Trophoblast cell (in vitro differentiated cells and primary cell): ENCODE results near the gene ORM2.

Experiments used
- DNase-seq, 2 donors: peaks; one replicate each; pipeline ENCODE4 v3.0.0-alpha.2; 2016
- H2AFZ ChIP-seq: 2 replicates; pipeline ENCODE4 v1.6.1; 2013; ENCODE audit warnings: low read length, moderate library complexity, mild to moderate bottlenecking; ENCODE audit not compliant: insufficient read depth, poor library complexity
- H2AK5ac ChIP-seq: 2 replicates; pipeline ENCODE4 v1.6.1; 2013; ENCODE audit warnings: mild to moderate bottlenecking, low read length
- H2BK120ac ChIP-seq: 2 replicates; pipeline ENCODE4 v1.6.1; 2013; ENCODE audit warnings: low read length, mild to moderate bottlenecking, moderate library complexity; ENCODE audit not compliant: insufficient read depth, poor library complexity
- H2BK12ac ChIP-seq: 2 replicates; pipeline ENCODE4 v1.6.1; 2013; ENCODE audit warnings: mild to moderate bottlenecking, low read length, moderate library complexity
- H2BK5ac ChIP-seq: 2 replicates; pipeline ENCODE4 v1.6.1; 2013; ENCODE audit warnings: low read length, low read depth, moderate library complexity, mild to moderate bottlenecking; ENCODE audit not compliant: poor library complexity
- H3K14ac ChIP-seq: 2 replicates; pipeline ENCODE4 v1.6.1; 2013; ENCODE audit warnings: mild to moderate bottlenecking, low read length
- H3K18ac ChIP-seq: 2 replicates; pipeline ENCODE4 v1.6.1; 2013; ENCODE audit warnings: mild to moderate bottlenecking, low read length
- H3K23ac ChIP-seq: 2 replicates; pipeline ENCODE4 v1.6.1; 2013; ENCODE audit warnings: low read length
- H3K27ac ChIP-seq: 2 replicates; pipeline ENCODE4 v1.5.1; 2013; ENCODE audit warnings: low read depth, mild to moderate bottlenecking, inconsistent platforms, low read length, moderate library complexity
- H3K27me3 ChIP-seq: 2 replicates; pipeline ENCODE4 v1.6.1; 2013; ENCODE audit warnings: inconsistent platforms, mild to moderate bottlenecking, low read length, moderate library complexity; ENCODE audit not compliant: insufficient read depth
- H3K36me3 ChIP-seq, 2 experiments: 1 replicate in 1 of 2; 2 replicates in 1 of 2; pipeline ENCODE4 v1.6.1; 2013; ENCODE audit warnings: low read length in 2 of 2, mild to moderate bottlenecking in 2 of 2, moderate library complexity in 1 of 2; ENCODE audit not compliant: insufficient read depth in 2 of 2, control insufficient read depth in 1 of 2
- H3K4ac ChIP-seq: 2 replicates; pipeline ENCODE4 v1.6.1; 2013; ENCODE audit warnings: low read depth, mild to moderate bottlenecking, low read length, moderate library complexity
- H3K4me1 ChIP-seq, 2 experiments: 1 replicate in 1 of 2; 2 replicates in 1 of 2; pipeline ENCODE4 v1.6.1; 2013; ENCODE audit warnings: low read length in 2 of 2, mild to moderate bottlenecking in 2 of 2, moderate library complexity in 1 of 2; ENCODE audit not compliant: insufficient read depth in 2 of 2, control insufficient read depth in 1 of 2
- H3K4me2 ChIP-seq: 2 replicates; pipeline ENCODE4 v1.6.1; 2013; ENCODE audit warnings: inconsistent platforms, mild to moderate bottlenecking, low read length, moderate library complexity
- H3K4me3 ChIP-seq: 2 replicates; pipeline ENCODE4 v1.5.1; 2013; ENCODE audit warnings: mild to moderate bottlenecking, low read depth, low read length, inconsistent platforms
- H3K79me1 ChIP-seq: one replicate; pipeline ENCODE4 v1.6.1; 2013; ENCODE audit warnings: low read length
- H3K79me2 ChIP-seq: 2 replicates; pipeline ENCODE4 v1.6.1; 2013; ENCODE audit warnings: low read length, mild to moderate bottlenecking; ENCODE audit not compliant: control insufficient read depth, insufficient read depth, poor library complexity
- H3K9ac ChIP-seq: 2 replicates; pipeline ENCODE4 v1.6.1; 2013; ENCODE audit warnings: mild to moderate bottlenecking, low read length
- H3K9me3 ChIP-seq: 2 replicates; pipeline ENCODE4 v1.6.1; 2013; ENCODE audit warnings: low read depth, mild to moderate bottlenecking, control low read depth, inconsistent platforms, low read length; ENCODE audit not compliant: insufficient read depth
- H4K12ac ChIP-seq: 2 replicates; pipeline ENCODE4 v1.6.1; 2013; ENCODE audit warnings: low read depth, mild to moderate bottlenecking, low read length, moderate library complexity
- H4K8ac ChIP-seq: 2 replicates; pipeline ENCODE4 v1.6.1; 2013; ENCODE audit warnings: low read depth, mild to moderate bottlenecking, low read length, moderate library complexity
- H4K91ac ChIP-seq: one replicate; pipeline ENCODE4 v1.6.1; 2013; ENCODE audit warnings: low read depth, mild to moderate bottlenecking, low read length, moderate library complexity
- WGBS: extraction: QIAGEN DNeasy Blood & Tissue Kit; methylation state at CpG from one replicate; pipeline ENCODE4 v1.1.7; 2013; ENCODE audit warnings: missing lambda C conversion rate; ENCODE audit not compliant: insufficient read length, insufficient coverage; ENCODE audit errors: extremely low coverage; 5-methylcytosine and 5-hydroxymethylcytosine counted together

Gene ORM2

GRCh38 chr9:114291064-114291474, 38.6 kb upstream of the ORM2 start:
- Histone ChIP-seq H2AFZ (no peak overlapping the region), H3K27ac (no peak overlapping the region), H2AK5ac (no peak overlapping the region), H3K9me3 (peaks cover 2% of the 10 kb centered on the region), H2BK12ac (no peak overlapping the region), H2BK5ac (no peak overlapping the region), H2BK120ac (no peak overlapping the region), H4K8ac (no peak overlapping the region), H3K4me2 (no peak overlapping the region), H3K79me2 (no peaks in the 10 kb centered on the region), H3K14ac (no peak overlapping the region), H3K18ac (no peak overlapping the region), H4K91ac (no peak overlapping the region), H3K4me3 (no peak overlapping the region), H3K4me1 (peaks cover 15 to 16% of the 10 kb centered on the region in 2 experiments), H3K9ac (no peak overlapping the region), H3K23ac (no peak overlapping the region), H3K4ac (no peak overlapping the region), H4K12ac (no peak overlapping the region), H3K79me1 (peaks cover 17% of the 10 kb centered on the region), H3K36me3 (peaks cover 20 to 28% of the 10 kb centered on the region in 2 experiments), H3K27me3 (no peaks in the 10 kb centered on the region)
- DNase-seq, result peak; percentile 50 to 83
- no CpG with 5 or more reads among the region's 12 CpGs for WGBS

- Histone ChIP-seq H3K27me3 (no peaks in the 10 kb centered on the region), H3K4me1 (peaks cover 15 to 16% of the 10 kb centered on the region in 2 experiments), H3K18ac (no peak overlapping the region), H2AK5ac (no peak overlapping the region), H4K8ac (no peak overlapping the region), H2BK12ac (no peak overlapping the region), H3K36me3 (peaks cover 20 to 24% of the 10 kb centered on the region in 2 experiments), H3K27ac (no peak overlapping the region), H2AFZ (no peak overlapping the region), H2BK120ac (no peak overlapping the region), H3K4me3 (no peak overlapping the region), H3K14ac (no peak overlapping the region), H3K9ac (no peak overlapping the region), H4K12ac (no peak overlapping the region), H3K4ac (no peak overlapping the region), H4K91ac (no peak overlapping the region), H3K4me2 (no peak overlapping the region), H3K79me1 (peaks cover 16% of the 10 kb centered on the region), H2BK5ac (no peak overlapping the region), H3K79me2 (no peaks in the 10 kb centered on the region), H3K9me3 (peaks cover 2% of the 10 kb centered on the region), H3K23ac (no peak overlapping the region)
- DNase-seq, result no peak
- no CpG with 5 or more reads among the region's 11 CpGs for WGBS
These were observed 37.6 kb upstream of the ORM2 start for GRCh38 chr9:114291886-114292590.

GRCh38 chr9:114294664-114295063, 35.0 kb upstream of the ORM2 start:
- Histone ChIP-seq H3K79me2 (no peaks in the 10 kb centered on the region), H3K18ac (no peak overlapping the region), H3K4me3 (no peak overlapping the region), H3K4me2 (no peak overlapping the region), H3K4me1 (peaks cover 0 to 3% of the 10 kb centered on the region in 2 experiments), H2AK5ac (no peak overlapping the region), H4K91ac (no peak overlapping the region), H3K4ac (no peak overlapping the region), H2BK120ac (no peak overlapping the region), H4K12ac (no peak overlapping the region), H2AFZ (no peak overlapping the region), H3K23ac (no peak overlapping the region), H3K9ac (no peak overlapping the region), H3K27ac (no peak overlapping the region), H3K14ac (no peak overlapping the region), H3K79me1 (no peaks in the 10 kb centered on the region), H4K8ac (no peak overlapping the region), H3K9me3 (peaks cover 2% of the 10 kb centered on the region), H3K27me3 (no peaks in the 10 kb centered on the region), H2BK12ac (no peak overlapping the region), H3K36me3 (peaks cover 25 to 27% of the 10 kb centered on the region in 2 experiments), H2BK5ac (no peak overlapping the region)
- DNase-seq, result no peak

- H4K91ac ChIP-seq, result no peak overlapping the region
- H4K12ac ChIP-seq, result no peak overlapping the region
- no peaks in the 10 kb centered on the region for H3K79me2 ChIP-seq
- no peak overlapping the region for H3K14ac ChIP-seq
- no peak overlapping the region for H3K4me2 ChIP-seq
- DNase-seq, result no peak
- H3K18ac ChIP-seq, result no peak overlapping the region
- peaks cover 0 to 3% of the 10 kb centered on the region in 2 experiments for H3K4me1 ChIP-seq
- H3K79me1 ChIP-seq, result no peaks in the 10 kb centered on the region
- no peaks in the 10 kb centered on the region for H3K27me3 ChIP-seq
- H4K8ac ChIP-seq, result no peak overlapping the region
- no peak overlapping the region for H3K9ac ChIP-seq
- H3K4ac ChIP-seq, result no peak overlapping the region
- peaks cover 2% of the 10 kb centered on the region for H3K9me3 ChIP-seq
- peaks cover 32 to 33% of the 10 kb centered on the region in 2 experiments for H3K36me3 ChIP-seq
- no peak overlapping the region for H3K27ac ChIP-seq
- H2AK5ac ChIP-seq, result no peak overlapping the region
- WGBS, result no CpG with 5 or more reads among the region's 1 CpG
- H2BK12ac ChIP-seq, result no peak overlapping the region
- H2AFZ ChIP-seq, result no peak overlapping the region
- no peak overlapping the region for H3K23ac ChIP-seq
- H2BK5ac ChIP-seq, result no peak overlapping the region
- H2BK120ac ChIP-seq, result no peak overlapping the region
- no peak overlapping the region for H3K4me3 ChIP-seq
These were observed 33.3 kb upstream of the ORM2 start for GRCh38 chr9:114296338-114296737.
